HG03469 (cell line): ENCODE data around the gene AGMO.

ENCODE experiments used
- ATAC-seq: cut with Tn5 transposase; IDR thresholded peaks from one replicate; pipeline ENCODE4 v1.9.1; 2021; ENCODE audit warnings: mild to moderate bottlenecking, moderate library complexity, moderate number of reproducible peaks; ENCODE audit not compliant: unreplicated experiment

Gene AGMO

DNA sequence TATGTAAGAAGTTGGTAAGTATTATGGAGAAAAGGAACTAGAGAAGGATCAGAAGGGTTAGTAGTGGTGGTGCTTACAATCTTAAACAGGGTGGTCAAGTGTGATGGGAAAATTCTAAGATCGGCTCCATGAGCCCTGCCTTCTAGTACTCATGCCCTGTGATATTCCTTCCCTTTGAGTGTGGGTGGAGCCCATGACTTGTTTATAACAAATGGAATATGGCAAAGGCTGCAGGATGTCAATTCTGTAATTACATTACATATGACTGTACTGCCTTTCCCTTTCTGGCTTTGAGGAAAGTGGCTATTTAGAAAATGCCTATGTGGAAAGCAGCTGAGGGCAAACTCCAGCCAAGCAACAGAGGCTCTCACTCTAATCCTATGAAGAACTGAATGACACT, 309.6 kb downstream of the AGMO start:
- ATAC-seq, result no peak

DNA sequence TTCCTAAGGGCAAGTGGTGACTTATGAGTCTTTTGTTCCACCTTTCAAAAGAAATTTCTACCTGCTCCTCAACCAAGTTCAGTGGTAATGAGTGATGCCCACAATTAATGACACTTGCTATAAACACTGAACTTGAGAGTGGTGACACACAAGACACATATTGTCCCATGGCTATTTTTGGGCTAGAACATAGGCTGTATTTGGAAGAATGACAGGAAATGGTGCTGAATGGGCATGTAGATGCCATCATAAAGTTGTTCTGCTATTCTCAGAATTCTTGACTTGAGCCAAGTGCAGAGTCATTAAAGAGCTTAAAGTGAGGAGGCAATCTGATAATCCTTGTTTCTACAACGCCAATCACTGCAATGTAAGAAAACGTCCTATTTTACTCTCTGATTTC, 313.3 kb downstream of the AGMO start:
- ATAC-seq, result no peak

DNA sequence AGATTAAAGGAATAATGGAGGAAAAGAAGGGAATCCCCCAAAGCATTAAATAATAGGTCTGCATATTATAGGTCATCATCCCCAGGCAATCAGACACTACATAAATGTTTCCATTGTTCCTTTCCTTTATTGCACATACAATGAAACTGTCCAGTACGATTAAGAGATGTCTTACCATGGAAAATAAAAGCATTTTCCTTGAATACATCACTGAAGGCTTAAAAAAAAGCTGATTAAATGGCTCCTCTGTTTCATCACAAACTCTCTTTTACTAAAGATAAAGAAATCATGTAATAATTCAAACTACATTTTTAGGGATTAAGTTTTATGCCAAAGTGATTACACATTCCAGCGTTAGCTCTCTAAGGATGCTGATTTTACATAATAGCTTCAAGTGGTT, 316.0 kb downstream of the AGMO start:
- ATAC-seq, result no peak

DNA sequence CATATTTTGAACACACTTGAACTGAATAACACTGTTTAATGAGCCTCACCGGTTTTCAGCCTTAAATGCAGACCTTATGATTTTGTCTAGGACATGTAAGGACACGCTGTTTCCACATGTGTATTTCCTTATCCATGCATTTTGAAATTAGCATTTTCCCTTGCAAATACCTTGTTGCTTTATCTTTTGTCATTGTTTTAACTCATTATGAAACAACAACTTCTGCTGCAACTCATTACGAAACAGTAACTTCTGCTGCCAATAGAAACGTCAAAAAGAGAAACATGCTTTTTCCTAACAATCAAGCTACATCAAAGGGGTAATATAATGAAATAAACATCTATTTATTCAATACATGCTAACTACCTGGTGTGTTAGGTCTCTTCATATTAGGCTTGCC, 322.0 kb downstream of the AGMO start:
- no peak for ATAC-seq

DNA sequence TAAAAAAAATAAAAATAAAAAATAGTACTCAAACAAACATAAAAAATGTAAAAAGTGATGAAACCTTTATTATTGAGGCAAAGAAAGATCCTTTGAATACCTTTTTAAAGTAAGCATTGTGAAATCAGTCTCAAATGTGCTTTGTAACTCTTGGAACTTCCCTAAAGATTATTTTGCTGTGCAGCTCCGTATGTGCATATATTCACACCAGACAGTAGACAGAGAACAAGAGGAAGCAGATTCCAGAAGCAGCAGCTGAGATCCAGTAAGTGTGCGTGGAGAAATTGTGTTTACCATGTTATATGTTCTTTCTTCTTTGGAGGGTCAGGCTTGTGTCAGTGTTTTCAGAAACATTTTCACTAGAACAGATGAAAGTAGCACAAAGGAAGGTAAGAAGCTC, 324.9 kb downstream of the AGMO start:
- ATAC-seq, result no peak

DNA sequence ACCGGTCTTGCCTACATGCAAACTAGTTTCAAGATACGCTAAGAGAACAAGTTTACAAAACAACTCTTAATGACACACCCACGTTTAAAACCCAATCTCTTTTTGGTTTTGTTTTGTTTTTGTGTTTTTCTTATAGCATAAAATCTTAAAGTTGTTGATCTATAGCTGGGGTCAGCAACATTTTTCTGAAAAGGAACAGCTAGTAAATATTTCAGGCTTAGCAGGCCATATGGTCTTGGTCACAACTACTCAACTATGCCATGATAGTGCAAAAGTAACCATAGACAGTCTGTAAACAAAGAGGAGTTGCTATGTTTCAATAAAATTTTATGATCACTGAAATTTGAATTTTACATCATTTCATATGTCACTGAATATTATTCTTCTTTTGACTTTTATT, 327.4 kb downstream of the AGMO start:
- ATAC-seq, result no peak

DNA sequence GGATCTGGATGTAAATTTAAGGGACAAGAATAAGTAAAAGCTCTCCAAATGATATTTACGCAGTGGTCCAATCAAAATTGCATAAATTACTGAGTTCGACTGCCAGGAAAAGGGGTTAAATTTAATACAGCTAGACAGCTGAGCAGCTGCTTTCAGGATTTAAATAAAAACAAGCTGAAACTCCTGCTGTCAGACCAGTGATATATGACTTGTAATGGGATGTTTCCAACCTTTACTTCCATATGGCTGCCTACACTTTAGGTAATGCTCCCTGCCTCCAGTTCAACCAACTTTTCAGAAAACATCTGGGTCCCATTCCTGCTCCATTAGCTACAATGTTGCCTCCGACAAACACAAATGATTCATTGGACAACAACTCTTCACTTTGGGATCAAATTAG, 333.0 kb downstream of the AGMO start:
- no peak for ATAC-seq

DNA sequence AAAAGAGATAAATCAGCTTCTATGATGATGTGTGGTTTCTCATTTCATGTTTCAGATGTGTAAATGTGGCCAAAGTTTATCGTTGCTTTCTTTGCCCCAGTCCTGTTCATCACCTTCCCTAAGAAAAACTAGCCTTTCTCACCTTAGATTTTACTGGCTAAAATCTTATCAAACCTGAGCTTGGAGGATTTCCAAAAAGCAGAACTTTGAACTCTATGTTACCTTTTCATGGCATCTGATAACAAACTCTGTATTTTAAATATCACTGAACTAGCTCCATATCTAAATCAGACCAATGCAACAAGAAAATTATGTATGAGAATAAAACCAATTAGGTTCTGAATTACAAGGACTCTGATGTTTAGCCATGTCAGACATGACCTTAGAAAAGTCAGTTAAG, 335.8 kb downstream of the AGMO start:
- no peak for ATAC-seq

DNA sequence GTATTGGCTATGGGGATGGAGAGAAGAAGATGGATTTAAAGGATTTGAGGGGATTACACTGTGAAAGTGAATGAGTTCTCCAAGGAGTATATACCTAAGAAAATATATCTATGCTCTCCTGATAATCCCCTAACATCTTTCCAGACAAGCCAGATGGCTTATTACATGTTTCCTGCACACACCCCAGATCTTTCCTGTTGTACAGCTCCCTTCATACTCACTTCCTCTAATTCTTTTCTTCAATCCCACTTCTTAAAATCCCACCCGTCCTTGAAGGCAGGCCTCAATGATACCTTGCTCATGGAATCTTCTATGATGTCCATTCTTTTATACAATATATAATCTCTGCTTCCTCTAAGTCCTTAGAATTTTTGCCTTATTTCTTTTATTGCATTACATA, 342.1 kb downstream of the AGMO start:
- ATAC-seq, result no peak

DNA sequence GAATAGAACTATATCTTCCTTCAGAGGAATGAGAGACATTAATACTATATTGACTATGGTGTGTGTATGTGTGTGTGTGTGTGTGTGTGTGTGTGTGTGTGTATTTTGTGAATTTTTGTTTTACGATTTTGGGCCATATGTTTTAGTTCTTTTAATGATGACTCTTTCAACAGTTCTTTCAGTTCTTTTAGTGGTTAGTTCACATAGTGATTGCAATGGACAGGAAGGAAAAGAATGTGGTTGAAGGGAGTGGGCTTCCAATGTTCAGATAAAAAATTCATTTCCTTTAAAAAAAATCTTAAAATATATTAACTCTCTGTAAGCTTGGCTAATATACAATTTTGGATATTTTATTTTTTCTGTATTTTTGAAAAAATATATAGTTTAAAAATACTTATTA, 343.6 kb downstream of the AGMO start:
- no peak for ATAC-seq

DNA sequence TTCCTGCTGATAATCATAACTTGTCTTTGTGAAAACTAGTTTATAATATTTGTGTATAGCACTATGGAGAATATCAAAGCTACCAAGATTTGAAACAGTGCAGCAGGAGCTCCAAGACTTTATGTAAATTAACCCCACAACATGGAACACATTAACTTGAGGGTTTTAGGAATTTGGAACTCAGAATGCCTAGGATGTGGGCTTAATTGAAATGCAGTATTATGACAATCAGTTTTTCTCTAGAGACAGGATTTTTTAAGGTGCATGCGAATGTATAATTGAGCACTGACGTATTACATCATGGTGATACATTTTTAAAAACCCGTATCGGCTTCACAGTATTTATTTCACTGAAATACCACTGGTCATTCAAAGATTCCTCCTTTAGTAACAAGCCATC, 346.2 kb downstream of the AGMO start:
- ATAC-seq, result no peak

DNA sequence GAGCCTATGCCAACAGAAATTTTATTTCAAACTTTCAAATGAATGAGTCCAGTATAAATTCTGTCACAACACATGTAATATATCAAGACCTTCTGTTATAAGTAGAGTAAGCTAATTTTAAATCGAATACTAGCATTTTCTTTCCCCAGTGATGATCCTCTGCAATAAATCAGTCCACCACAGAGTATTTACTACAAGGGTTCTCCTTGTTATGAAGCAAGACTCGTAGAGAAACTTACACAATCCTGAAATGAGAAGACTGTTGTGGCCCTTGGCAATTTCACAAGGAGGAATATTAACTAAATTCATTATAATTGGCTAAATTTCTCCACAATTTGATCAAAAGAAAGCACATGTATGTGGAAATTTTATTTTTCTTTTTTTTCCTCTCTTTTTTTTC, 346.8 kb downstream of the AGMO start:
- ATAC-seq, result no peak

DNA sequence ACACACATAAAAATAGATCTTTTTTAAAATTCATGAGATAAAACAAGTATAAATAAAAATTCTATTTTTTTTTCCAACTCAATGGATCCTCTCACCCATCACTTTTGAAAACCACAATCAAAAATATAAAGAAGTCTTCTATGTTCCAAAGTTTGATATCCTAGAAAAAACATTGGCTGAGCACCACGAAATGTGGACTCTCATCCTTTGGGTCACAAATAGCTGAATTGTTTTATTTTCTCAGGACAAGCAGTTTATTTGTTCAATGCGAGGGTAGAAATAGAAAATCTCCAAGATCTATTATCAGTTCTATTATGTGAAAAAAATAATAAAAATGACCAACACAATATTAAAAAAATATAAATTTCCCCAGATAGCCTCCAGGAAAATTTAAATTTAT, 348.7 kb downstream of the AGMO start:
- ATAC-seq, result no peak

DNA sequence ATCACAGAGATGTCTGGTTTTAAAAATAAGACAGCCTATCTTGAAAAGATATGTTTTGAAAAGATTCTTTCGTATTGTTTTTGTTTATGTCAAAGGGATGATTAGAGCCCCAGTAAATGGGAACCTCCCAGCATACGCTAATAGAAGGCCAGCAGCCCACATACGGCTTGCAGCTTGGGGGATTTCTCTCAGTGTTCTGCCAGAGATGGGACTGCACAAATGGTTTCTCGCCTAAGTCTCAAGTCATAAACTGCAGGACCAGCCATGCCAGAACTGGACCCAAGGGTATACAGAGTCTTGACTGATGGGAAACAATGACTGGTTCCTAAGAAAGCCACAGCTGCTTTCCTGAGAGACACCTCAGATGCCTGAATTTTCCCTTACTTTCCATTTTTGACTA, 352.4 kb downstream of the AGMO start:
- ATAC-seq, result no peak

DNA sequence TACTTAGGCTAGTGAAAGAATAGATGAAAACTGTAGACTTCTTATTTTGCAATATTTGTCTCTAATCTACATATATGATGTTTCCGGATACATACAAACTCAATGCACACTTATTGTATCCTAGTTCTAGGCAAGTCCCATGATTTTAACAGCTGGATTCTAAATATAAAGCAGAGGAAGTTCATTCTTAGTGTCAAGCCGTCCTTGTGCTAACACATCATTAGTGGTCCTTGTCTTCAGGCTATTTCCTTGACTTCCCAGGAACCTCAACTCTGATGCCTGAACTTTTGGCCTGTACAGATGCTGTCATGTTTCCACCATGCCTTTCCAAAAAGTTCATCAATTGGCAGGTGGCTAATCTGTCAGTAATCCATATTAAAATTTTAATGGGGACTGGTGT, 357.4 kb downstream of the AGMO start:
- ATAC-seq, result no peak

DNA sequence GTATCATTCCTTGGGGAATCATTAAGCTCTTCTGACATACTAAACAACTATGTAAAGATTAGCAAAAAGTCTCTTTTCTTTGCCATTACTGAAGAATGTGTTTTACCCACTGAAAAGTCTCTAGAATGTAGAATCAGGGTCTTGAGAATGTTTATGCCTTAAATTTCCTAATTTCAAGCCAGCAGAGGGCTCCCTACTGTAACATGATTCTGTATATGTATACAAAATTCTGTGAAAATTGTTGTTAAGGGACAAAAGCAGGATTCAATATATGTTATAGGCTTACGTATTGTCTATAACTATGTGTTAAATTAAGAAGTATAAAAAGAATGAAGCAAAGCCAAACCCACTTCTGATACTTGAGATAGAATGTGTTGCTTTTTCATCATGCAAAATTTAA, 362.3 kb downstream of the AGMO start:
- no peak for ATAC-seq

DNA sequence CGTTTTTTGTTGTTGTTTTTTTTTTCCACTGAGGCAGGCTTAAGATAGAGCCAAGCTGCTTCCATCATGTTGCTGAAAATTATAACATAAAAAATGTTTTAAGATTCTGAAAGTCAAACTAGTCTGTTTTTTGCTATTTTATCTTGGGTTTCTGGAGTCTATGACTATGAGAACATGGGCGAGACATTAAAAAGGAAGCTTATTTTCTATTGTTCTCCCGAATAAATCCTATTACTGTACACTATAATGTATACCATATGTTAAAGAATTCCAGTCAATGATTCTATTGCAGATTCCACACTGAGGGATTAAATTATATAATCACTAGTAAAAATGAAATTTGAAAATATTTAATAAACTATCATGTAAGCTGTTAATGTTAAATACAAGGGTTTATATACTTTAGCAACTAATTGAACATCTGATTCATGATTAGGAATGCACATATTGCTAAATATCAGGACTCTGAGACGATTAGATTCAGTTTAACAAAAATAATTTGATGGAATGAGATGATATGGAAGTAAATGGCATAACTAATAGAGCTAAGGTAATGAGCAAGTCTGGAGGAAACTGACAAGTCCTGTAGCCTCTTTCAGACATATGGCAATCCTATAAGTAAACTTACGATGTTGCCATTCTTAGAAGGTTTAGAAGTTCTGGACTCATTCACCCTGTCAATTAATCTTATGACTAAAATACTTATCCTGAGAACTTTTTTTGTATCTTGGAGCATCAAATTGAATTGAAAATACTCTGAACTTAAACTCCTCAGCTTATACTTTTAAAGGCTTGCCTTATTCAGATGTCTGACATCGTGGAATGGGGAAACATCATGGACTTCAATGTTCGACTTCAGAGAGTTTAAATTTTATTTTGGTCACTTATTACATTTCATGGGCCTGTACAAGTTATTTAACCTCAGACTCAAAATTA, 364.5 kb downstream of the AGMO start:
- ATAC-seq, result no peak

DNA sequence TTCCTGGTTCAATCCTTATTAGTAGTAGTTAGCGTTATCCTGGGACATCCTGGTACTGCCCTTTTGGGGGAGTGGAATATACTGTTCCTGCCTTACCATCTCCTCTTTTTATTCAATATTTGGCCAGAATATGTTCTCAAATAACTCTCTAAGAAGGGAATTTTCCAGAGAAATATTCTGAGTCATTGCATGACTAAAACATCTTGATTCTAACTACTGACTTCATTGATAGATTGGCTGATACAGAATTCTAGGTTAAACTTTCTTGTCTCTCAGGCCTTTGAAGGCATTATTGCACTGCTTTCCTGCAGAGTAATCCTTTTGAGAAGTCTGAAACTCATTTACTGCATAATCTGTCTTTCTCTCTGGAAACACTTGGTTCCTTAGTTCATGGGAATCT, 383.8 kb downstream of the AGMO start:
- no peak for ATAC-seq

DNA sequence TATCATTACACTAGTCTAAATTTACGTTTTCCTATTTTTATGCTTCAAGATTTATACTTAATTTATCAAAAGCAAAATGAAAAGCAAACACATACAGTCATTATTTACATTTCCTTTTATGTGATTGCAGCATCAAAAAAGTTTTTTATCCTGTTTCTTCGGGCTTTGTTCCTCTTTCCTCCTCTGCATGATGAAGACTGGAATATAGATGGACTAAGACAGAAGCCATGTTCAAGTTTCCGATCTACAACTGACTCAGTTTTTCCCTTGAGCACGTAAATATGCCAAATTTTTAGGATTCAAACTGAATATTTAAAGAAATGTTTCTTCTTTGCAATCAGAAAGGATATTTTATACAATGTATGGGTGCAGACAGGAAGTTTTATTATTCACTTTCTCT, 385.7 kb downstream of the AGMO start:
- no peak for ATAC-seq

DNA sequence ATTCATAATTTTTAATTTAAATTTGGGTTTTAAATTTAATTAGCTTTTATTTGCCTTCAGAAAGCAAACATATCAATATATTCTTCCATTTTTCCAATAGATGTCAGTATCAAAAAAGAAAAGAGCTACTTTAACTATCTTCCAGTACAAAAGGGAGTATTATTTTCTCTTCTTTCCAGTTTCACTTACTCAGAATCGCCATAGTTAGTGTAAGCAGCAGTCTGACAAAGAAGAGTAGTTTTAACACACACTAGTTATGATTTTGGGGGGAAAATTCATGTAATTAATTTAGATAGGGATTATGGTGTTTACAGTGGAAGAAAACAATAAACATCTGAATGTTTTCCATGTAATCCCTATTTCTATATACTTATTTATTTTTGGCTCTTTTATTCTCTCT, 386.7 kb downstream of the AGMO start:
- ATAC-seq, result no peak

DNA sequence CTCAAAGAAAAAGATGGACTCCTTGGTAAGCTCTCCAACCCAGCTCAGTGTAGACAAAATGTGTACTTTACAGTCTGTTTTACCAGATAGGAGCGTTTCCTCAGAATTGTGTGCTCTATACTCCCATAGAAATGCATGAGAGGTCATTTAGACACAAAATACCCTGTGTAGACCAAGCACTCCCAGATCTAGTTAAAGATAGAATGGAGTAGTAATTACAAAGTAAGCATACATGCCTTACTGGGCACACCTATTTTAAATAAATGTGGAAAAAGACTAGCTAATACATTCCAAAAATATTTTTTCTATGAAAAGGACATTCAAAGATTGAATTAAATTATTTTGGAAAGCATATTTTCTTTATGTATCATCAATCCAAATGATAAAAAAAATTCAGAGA, 387.3 kb downstream of the AGMO start:
- no peak for ATAC-seq

DNA sequence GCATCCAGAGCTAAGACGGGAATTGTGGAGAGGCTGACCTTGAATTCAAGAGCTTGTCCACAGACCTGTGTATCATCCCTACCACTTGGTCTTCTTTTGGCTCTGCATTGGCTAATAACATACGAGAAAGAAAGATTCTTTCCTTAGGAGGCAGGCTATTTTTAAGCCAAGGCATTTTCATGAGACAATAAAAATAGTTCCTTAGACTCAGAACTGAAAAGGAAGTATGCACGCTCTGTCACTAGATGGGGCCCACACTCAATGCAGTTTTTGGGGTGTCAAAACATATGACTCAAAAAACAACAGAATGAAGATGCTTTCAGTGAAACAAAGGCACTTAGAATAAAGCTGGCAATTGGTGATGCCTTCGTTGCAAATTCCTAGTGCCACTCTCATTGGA, 393.3 kb downstream of the AGMO start:
- no peak for ATAC-seq

DNA sequence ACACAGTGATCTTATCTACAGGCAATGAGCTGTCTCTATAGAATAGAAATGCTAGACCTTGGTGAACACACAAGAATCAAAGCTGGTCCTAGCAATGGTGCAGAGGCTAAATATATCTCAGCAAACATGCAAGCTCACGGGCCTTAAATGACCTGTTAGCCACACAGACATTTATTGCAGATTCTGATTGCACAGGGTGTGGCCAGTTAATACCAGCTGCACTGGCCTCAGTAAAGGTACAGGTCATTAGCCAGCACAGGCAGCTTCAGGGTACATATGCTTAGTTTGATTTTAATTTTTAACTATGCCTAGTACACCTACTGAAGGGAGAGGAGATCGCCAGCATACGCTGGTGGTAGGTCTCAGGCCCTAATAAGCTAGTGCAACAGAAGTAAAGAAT, 393.9 kb downstream of the AGMO start:
- ATAC-seq, result no peak
